RWPE1 (cell line): ENCODE results near the gene MYRFL.
"Not testable (repeated sequence)": the region's sequence is repeated elsewhere in the genome, so short reads cannot be mapped to it uniquely, and the experiment has no call there.

Source experiments
- CTCF ChIA-PET: fragments of 350-600 bp; sonication (Branson Sonifier 250); formaldehyde crosslinking; extraction: SDS; loops from one replicate; lab custom pipeline; 2021; lab: Yijun Ruan, JAX
- POLR2A ChIA-PET: fragments of 400-600 bp; formaldehyde crosslinking; extraction: SDS; loops from one replicate; lab custom pipeline; 2020; ENCODE audit warnings: antibody characterized with exemption; ENCODE audit not compliant: low non-redundant PET; lab: Yijun Ruan, JAX
- DNase-seq: peaks from one replicate; pipeline ENCODE4 v3.0.0; 2012; ENCODE audit warnings: low spot score
- H3K27ac ChIP-seq: fragments of 450-650 bp; 2 replicates; pipeline ENCODE4 v1.5.1; 2017
- CTCF ChIP-seq: fragments of 450-650 bp; conservative IDR thresholded peaks from 2 replicates; pipeline ENCODE4 v1.5.1; 2017; ENCODE audit warnings: low read depth, mild to moderate bottlenecking

MYRFL gene

GRCh38 chr12:69851976-69852375 is 26.9 kb downstream of the MYRFL start:
- CTCF ChIA-PET = interaction anchor here (1.0 kb wide), 1 partner anchor 17 kb away, joined by 3 read pairs; no protein-coding TSS in a partner anchor
- DNase-seq = no peak
- H3K27ac ChIP-seq = no peak overlapping the region
- POLR2A ChIA-PET = no interaction called here
- TF ChIP-seq CTCF = no peak

- H3K27ac ChIP-seq, CTCF ChIA-PET, DNase-seq, POLR2A ChIA-PET: not testable (repeated sequence)
Measured at GRCh38 chr12:69853176-69853961, 28.3 kb downstream of the MYRFL start.

GRCh38 chr12:69866698-69867097 is 41.7 kb downstream of the MYRFL start:
- ChIA-PET POLR2A (no interaction called here), CTCF (interaction anchor here (0.6 kb wide), 1 partner anchor 18 kb away, joined by 3 read pairs; no protein-coding TSS in a partner anchor)
- DNase-seq = no peak
- no peak for TF ChIP-seq CTCF
- H3K27ac ChIP-seq = no peak overlapping the region

- CTCF ChIA-PET = no interaction called here
- POLR2A ChIA-PET = no interaction called here
Measured at GRCh38 chr12:69868695-69869094, 43.7 kb downstream of the MYRFL start.

GRCh38 chr12:69872804-69873203 is 47.8 kb downstream of the MYRFL start:
- no peak for TF ChIP-seq CTCF
- POLR2A ChIA-PET = no interaction called here
- peak overlapping the region; percentile 66 for H3K27ac ChIP-seq
- DNase-seq = peak; percentile 29
- CTCF ChIA-PET = interaction anchor here (0.6 kb wide), 1 partner anchor 846 kb away, joined by 3 read pairs; no protein-coding TSS in a partner anchor

More at GRCh38 chr12:69868695-69869094, 43.7 kb downstream of the MYRFL start:
- TF ChIP-seq CTCF = no peak
- H3K27ac ChIP-seq = no peak overlapping the region
- DNase-seq = no peak

GRCh38 chr12:69873429-69873828 is 48.4 kb downstream of the MYRFL start:
- 0 out of 2 replicates have a peak overlapping the region, but pooled peaks have one; percentile 39 for H3K27ac ChIP-seq
- ChIA-PET CTCF (interaction anchor here (0.6 kb wide), 1 partner anchor 846 kb away, joined by 3 read pairs; no protein-coding TSS in a partner anchor), POLR2A (no interaction called here)
- DNase-seq = peak; percentile 57
- no peak for TF ChIP-seq CTCF

- ChIA-PET POLR2A (no interaction called here), CTCF (interaction anchor here (0.6 to 0.9 kb wide), 4 partner anchors 136 to 927 kb away, joined by 3 to 5 read pairs (median 4); no protein-coding TSS in a partner anchor)
- no peak for TF ChIP-seq CTCF
- no peak overlapping the region for H3K27ac ChIP-seq
- no peak for DNase-seq
Measured at GRCh38 chr12:69874606-69875005, 49.6 kb downstream of the MYRFL start.
